DOHH2 (cell line): Measurements from ENCODE around the gene OPA3.

Source experiments
- H3F3A ChIP-seq: fragments of 200-600 bp; sonication (generic), shearing (Covaris generic); 2 replicates; pipeline ENCODE4 v1.6.0; 2016; ENCODE audit warnings: antibody characterized with exemption, mild to moderate bottlenecking; ENCODE audit not compliant: control insufficient read depth, insufficient read depth
- H3K27ac ChIP-seq: fragments of 200-600 bp; sonication (generic); 2 replicates; pipeline ENCODE4 v1.5.1; 2014; ENCODE audit warnings: low read depth, mild to moderate bottlenecking, low read length, moderate library complexity
- H3K27me3 ChIP-seq: fragments of 200-600 bp; sonication (generic); 2 replicates; pipeline ENCODE4 v1.6.1; 2014; ENCODE audit warnings: mild to moderate bottlenecking, low read length, mixed read lengths; ENCODE audit not compliant: control insufficient read depth
- H3K36me3 ChIP-seq: fragments of 200-600 bp; sonication (generic); 2 replicates; pipeline ENCODE4 v1.6.1; 2014; ENCODE audit warnings: mild to moderate bottlenecking, low read length, moderate library complexity, mixed read lengths; ENCODE audit not compliant: control insufficient read depth
- H3K4me1 ChIP-seq: fragments of 200-600 bp; sonication (generic); 2 replicates; pipeline ENCODE4 v1.6.1; 2014; ENCODE audit warnings: mild to moderate bottlenecking, low read length, mixed read lengths; ENCODE audit not compliant: control insufficient read depth
- H3K4me2 ChIP-seq: fragments of 200-600 bp; sonication (generic); 2 replicates; pipeline ENCODE4 v1.6.0; 2014; ENCODE audit warnings: mild to moderate bottlenecking, low read length, moderate library complexity
- H3K4me3 ChIP-seq: fragments of 200-600 bp; sonication (generic); 2 replicates; pipeline ENCODE4 v1.5.1; 2014; ENCODE audit warnings: mild to moderate bottlenecking, low read length, mixed read lengths
- H3K79me2 ChIP-seq: fragments of 200-600 bp; sonication (generic); 2 replicates; pipeline ENCODE4 v1.6.1; 2014; ENCODE audit warnings: mild to moderate bottlenecking, low read length, mixed read lengths; ENCODE audit not compliant: control insufficient read depth
- H3K9me2 ChIP-seq: fragments of 200-600 bp; sonication (generic); replicated peaks from 2 replicates; pipeline ENCODE4 v1.6.1; 2014; ENCODE audit warnings: mild to moderate bottlenecking, low read length, mixed read lengths; ENCODE audit not compliant: control insufficient read depth
- H3K9me3 ChIP-seq: fragments of 200-600 bp; sonication (generic); 2 replicates; pipeline ENCODE4 v1.6.1; 2014; ENCODE audit warnings: antibody characterized with exemption, low read length, mixed read lengths; ENCODE audit not compliant: control insufficient read depth, insufficient read depth
- H4K20me1 ChIP-seq: fragments of 200-600 bp; sonication (generic); 2 replicates; pipeline ENCODE4 v1.6.0; 2014; ENCODE audit warnings: low read depth, mild to moderate bottlenecking, antibody characterized with exemption, low read length, moderate library complexity; ENCODE audit not compliant: control insufficient read depth, insufficient read depth
- EZH2phosphoT487 ChIP-seq: fragments of 200-600 bp; sonication (generic); IDR thresholded peaks from 2 replicates; pipeline ENCODE4 v1.6.1; 2017; ENCODE audit warnings: borderline replicate concordance, mild to moderate bottlenecking, antibody characterized with exemption, low read length, moderate library complexity, mixed read lengths
- TF ChIP-seq, protein P1 (sequence below): fragments of 200-600 bp; sonication (generic); IDR thresholded peaks from one replicate; pipeline ENCODE4 v1.5.1; 2014; ENCODE audit warnings: antibody characterized with exemption, mild to moderate bottlenecking, low read depth, low read length; ENCODE audit not compliant: poor library complexity, severe bottlenecking

The OPA3 gene

DNA sequence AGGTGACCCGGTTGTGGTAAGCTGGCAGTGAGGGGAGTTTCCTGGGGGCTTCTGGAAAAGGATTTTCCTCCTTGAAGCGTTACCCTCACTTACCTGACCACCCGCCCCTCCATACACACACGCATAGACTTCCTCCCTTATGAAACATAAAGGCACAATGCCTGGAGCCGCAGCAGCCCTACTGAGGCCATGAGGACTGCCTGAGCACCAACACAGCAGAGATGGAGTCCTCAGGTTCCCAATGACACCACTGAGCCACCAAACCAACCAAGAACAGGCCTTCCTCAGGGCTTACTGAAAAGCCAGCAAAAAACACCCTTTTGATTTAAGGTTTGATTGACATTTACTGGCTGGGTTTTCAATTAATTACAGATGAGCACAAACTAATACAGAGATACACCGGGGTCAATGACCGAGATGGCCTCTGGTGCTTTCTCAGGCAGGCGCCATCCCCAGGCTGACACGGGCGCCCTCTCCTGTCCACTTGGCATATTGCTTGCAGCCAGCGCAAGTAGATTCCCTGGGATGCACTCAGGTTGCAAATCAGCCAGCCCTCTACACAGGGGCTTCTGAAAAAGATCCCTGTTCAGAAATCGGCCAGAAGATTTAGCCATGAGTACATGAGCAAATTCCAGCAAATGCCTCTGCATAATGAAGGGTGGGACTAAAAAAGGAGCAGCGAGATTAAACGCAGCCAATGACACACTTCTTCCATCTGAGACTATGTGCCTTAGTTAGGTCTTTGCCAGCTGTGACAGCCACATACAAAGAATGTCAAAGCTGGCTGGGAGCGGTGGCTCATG lies 14.8 kb downstream of the OPA3 start:
- H3K36me3 ChIP-seq: no peaks in the 10 kb centered on the region
- H3K9me3 ChIP-seq: no peaks in the 10 kb centered on the region
- no peaks in the 10 kb centered on the region for H4K20me1 ChIP-seq
- H3F3A ChIP-seq: peaks cover 6% of the 10 kb centered on the region
- H3K4me1 ChIP-seq: peaks cover 6% of the 10 kb centered on the region; the same call in 1 of the 2 replicates
- no peaks in the 10 kb centered on the region for H3K9me2 ChIP-seq
- no peak for TF ChIP-seq EZH2phosphoT487
- TF ChIP-seq, protein P1, sequence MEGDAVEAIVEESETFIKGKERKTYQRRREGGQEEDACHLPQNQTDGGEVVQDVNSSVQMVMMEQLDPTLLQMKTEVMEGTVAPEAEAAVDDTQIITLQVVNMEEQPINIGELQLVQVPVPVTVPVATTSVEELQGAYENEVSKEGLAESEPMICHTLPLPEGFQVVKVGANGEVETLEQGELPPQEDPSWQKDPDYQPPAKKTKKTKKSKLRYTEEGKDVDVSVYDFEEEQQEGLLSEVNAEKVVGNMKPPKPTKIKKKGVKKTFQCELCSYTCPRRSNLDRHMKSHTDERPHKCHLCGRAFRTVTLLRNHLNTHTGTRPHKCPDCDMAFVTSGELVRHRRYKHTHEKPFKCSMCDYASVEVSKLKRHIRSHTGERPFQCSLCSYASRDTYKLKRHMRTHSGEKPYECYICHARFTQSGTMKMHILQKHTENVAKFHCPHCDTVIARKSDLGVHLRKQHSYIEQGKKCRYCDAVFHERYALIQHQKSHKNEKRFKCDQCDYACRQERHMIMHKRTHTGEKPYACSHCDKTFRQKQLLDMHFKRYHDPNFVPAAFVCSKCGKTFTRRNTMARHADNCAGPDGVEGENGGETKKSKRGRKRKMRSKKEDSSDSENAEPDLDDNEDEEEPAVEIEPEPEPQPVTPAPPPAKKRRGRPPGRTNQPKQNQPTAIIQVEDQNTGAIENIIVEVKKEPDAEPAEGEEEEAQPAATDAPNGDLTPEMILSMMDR: peak; percentile 85
- H3K4me3 ChIP-seq: no peak overlapping the region
- H3K27ac ChIP-seq: no peak overlapping the region
- no peak overlapping the region for H3K4me2 ChIP-seq
- no peaks in the 10 kb centered on the region for H3K27me3 ChIP-seq
- H3K79me2 ChIP-seq: peaks cover 6% of the 10 kb centered on the region; the same call in 1 of the 2 replicates

DNA sequence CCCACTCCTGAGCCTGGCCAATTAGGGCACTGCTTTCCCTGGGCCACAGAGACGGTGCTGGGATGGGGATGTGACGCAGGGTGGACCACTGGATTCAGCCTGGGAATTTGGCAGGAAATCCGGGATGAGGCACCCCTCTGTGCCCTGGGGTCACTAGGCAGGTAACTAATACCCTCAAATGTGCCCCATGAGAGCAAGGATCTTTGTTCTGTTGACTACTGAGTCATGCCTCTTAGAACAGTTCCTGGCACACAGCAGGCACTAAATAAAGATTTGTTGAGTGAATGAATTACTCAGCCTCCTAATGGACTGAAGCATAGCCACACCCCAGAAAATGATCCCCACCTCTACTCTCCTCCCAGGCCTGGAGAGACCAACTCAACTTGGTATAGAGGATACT lies 15.9 kb downstream of the OPA3 start:
- Histone ChIP-seq H3K36me3 (no peaks in the 10 kb centered on the region), H3K9me3 (no peaks in the 10 kb centered on the region), H3K4me3 (no peak overlapping the region), H3K4me1 (peaks cover 16% of the 10 kb centered on the region), H3K79me2 (peaks cover 10% of the 10 kb centered on the region), H3K4me2 (no peak overlapping the region), H3K9me2 (no peaks in the 10 kb centered on the region), H4K20me1 (no peaks in the 10 kb centered on the region), H3F3A (peaks cover 6% of the 10 kb centered on the region), H3K27me3 (no peaks in the 10 kb centered on the region), H3K27ac (no peak overlapping the region)
- TF ChIP-seq EZH2phosphoT487: no peak
- TF ChIP-seq, protein P1: no peak

DNA sequence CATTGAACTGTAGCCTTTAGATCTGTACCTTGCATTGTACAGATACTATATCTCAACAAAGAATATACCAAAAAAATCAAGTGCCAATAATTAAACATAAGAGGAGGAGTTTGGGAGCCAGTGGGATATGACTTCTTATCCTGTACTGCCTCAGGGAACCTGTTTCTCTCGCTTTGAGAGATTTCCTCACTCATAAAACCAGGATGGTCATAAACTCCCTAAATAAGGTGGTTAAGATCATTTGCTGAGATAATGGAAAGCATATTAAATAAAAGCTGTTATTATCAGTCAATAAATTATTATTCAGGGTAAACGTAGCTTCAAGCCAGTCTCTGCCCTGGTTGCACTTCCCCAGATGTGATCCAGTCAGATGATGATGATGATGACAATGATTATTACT lies 17.0 kb downstream of the OPA3 start:
- TF ChIP-seq, protein P1: no peak
- TF ChIP-seq EZH2phosphoT487: no peak
- H3K4me3 ChIP-seq: no peak overlapping the region
- H3K4me1 ChIP-seq: peaks cover 27% of the 10 kb centered on the region
- no peaks in the 10 kb centered on the region for H4K20me1 ChIP-seq
- H3K9me3 ChIP-seq: no peaks in the 10 kb centered on the region
- H3K4me2 ChIP-seq: no peak overlapping the region
- H3K79me2 ChIP-seq: peaks cover 10% of the 10 kb centered on the region
- H3K27ac ChIP-seq: no peak overlapping the region
- peaks cover 6% of the 10 kb centered on the region for H3F3A ChIP-seq
- no peaks in the 10 kb centered on the region for H3K9me2 ChIP-seq
- H3K27me3 ChIP-seq: no peaks in the 10 kb centered on the region
- no peaks in the 10 kb centered on the region for H3K36me3 ChIP-seq
